ENCODE measurements around the gene ASB13.
"Not testable (repeated sequence)": the region's sequence is repeated elsewhere in the genome, so short reads cannot be mapped to it uniquely, and the experiment has no call there.

Gene ASB13

GRCh38 chr10:5604961-5605360, 61.4 kb downstream of the ASB13 start:
- no peak for DNase-seq (ENCODE audit: low spot score)

DNA sequence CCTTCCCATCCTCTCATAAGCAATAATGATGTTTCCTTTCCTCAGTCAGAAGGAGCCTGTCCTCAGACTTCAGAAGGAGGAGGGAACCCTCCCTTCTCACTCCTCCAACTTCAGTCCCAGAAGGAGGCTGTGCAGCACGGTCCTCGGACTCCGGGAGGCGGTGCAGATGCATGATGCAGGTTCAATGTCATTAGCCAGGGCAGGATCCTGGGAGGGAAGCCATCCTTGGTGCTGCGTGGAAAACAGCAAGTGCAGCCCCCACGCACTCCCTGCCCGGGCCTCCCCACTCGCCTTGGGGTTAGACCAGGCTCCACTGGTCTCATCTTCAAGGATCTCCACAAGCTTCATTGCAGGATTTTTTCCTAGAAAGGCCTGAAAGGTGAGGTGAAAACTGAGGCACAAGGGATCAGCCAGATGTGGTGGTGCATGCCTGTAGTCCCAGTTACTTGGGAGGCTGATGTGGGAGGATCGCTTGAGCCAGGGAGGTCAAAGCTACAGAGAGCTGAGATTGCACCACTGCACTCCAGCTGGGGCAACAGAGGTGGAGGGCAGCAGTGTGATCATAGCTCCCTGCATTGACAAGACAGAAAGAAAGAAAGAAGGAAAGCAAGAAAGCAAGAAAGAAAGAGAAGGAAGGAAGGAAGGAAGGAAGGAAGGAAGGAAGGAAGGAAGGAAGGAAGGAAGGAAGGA, 62.0 kb downstream of the ASB13 start:
- DNase-seq (ENCODE audit: low spot score), result no peak

DNA sequence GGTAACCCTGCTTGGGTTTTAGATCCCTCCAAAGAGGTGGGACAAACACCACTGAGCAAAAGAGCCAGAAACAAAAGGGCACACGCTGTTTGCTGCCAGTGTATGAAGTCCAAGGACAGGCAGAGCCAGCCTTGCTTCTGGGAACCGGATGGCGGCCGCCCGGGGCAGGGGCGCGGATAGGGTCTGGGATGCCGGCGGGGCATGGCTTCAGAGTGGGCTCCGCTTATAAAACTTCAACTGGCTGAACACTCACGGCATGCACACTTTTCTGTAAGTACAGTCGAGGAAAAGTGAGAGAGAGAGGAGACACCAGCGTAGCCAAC, 62.6 kb downstream of the ASB13 start:
- no peak for DNase-seq (ENCODE audit: low spot score)

DNA sequence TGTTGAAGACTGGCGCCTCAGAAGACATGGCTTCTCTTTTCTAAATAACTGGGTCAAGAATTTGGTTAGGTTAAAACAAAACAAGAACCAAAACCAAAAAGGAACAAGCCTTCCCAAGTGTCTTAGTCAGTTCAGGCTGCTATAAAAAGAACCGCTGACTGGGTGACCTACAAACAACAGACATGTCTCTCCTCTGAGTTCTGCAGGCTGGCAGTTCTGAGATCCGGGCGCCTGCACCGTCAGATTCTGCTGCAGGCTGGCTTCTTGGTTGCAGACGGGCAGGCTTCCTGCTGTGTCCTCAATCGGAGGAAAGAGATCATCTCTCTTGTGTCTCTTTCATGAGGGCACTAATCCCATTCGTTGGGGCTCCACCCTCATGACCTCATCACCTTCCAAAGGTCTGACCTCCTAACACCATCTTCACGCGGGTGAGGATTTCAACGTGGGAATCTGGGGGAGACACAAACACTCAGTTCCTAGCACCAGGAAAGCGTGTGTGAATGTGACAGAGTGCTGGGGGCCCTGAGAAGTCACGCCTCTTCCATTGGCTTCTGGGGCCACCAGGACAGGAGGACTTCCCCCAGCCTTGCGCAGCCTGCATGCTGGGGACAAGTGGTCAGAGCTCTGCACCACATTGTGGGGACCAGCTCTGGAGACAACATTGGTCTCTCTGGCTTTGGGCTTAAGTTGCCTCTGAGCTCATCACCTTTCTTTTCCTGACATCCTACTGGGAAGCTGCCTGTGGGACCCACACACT, 63.1 kb downstream of the ASB13 start:
- DNase-seq (ENCODE audit: low spot score), result no peak

GRCh38 chr10:5601826-5602495, 64.4 kb downstream of the ASB13 start:
- no peak for DNase-seq (ENCODE audit: low spot score)

DNA sequence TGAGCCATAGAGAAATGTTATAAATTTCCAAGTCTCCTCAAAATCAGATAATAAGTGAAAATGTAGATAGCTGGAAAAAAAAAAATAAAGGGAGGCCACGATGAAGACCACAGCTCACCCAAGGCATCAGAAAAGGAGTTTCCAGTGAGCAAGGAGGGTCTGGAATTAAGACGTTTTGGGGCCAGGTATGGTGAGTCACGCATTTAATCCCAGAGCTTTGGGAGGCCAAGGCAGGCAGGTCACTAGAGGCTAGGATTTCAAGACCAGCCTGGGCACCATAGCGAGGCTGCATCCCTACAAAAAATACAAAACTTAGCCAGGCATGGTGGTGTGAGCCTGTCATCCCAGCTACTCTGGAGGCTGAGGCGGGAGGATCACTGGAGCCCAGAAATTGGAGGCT, 65.5 kb downstream of the ASB13 start:
- DNase-seq (ENCODE audit: low spot score), result no peak

DNA sequence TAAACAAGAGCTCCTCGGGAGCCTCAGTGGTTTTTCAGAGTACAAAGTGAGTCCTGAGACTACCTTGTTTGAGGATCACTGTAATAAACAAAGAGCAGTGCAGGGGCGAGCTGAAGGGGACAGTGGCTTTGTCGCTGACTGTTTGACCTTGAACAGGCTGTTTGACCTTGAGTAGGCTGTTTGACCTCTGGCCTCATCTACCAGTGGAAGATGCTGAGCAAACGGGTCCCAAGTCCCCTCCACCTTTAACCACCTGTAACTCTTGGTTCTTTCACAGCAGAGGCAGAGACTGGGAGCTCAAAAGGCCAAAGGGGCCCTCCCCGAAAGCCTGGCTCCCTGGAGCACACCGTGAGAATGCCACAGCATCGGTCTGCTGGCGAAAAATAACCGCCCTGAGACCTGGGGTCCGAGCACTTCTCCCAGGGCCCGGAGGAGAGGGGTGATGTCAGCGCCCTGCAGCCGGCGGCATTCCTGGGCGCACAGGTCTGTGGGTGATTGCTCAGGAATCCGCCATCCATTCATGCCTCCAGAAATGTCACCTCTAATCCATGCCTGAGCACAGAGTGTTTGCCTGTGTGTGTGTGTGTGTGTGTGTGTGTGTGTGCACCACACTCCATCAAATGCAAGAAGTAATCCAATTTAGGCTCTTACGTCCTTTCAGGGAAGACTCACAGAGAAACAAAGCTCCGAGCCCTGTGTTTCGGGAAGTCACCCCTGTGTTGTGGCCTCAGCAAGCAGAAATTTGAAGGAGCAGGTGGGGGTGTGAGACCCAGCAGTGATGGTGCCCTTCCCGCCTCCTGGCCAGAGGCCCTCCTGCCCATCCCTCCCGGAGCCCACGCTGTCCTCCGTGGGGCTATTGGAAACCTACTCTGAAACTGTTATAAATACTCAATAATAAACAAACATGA, 66.5 kb downstream of the ASB13 start:
- DNase-seq (ENCODE audit: low spot score), result no peak

DNA sequence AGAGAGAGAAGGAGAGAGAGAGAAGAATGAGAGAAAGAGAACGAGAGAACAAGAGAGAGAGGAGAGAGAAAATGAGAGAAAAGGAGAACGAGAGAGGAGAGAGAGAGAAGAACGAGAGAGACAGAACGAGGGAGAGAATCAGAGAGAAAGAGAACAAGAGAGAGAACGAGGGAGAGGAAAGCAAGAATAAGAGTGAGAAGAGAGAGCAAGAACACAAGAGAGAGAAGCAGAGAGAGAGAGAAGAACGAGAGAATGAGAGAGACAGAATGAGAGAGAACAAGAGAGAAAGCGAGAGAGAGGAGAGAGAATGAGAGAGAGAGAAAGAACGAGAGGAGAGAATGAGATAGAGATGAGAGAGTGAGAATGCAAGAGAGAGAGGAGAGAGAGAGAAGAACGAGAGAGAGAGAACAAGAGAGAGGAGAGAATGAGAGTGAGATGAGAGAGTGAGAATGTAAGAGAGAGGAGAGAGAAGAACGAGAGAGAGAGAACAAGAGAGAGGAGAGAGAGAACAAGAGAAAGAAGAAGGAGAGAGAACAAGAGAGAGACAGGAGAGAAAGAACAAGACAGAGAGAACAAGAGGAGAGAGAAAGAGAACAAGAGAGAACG, 68.2 kb downstream of the ASB13 start:
- DNase-seq (ENCODE audit: low spot score), result no peak

GRCh38 chr10:5596611-5597341, 69.6 kb downstream of the ASB13 start:
- no peak for DNase-seq (ENCODE audit: low spot score)

DNA sequence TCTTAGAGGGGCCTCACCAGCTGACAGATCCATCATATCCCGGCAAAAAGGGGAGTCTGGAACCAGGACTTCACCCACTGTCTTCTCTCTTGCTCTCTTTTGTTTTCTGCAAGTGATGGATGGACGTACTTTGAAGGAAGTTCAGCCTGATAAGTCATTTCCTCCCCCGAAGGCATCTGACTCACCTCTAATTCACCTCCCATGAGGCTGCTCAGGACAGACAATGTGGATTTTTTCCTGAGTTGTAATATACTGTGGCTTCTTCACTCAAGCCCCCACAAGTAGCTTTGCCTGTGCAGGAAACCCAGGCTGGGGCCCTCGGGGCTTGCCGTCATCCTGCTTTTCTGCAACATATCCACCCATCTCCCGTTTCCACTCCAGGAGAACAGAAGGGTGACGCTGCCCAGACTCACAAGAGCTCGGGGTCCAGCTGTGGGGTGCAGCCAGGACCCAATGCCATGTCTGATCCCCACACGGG, 70.4 kb downstream of the ASB13 start:
- no peak for DNase-seq (ENCODE audit: low spot score)

DNA sequence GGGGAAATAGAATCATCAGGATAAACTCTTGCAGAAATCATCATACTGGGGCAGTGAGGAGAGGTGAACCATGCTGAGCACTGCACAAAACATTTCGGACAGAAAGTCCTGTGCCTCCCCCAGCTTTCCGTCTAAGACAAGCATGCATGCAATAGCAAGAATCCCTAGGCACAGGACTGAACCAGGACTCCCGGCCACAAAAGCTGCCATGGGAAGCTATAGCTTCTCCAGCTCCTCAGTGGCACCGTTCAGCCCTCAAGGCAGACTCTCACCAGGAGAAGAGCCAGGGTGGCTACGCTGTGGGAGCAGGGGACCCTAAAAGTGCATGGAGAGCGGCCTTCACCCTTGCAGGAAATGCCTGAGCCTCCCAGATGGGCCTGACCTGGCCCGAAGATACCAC, 70.8 kb downstream of the ASB13 start:
- DNase-seq (ENCODE audit: low spot score), result no peak

DNA sequence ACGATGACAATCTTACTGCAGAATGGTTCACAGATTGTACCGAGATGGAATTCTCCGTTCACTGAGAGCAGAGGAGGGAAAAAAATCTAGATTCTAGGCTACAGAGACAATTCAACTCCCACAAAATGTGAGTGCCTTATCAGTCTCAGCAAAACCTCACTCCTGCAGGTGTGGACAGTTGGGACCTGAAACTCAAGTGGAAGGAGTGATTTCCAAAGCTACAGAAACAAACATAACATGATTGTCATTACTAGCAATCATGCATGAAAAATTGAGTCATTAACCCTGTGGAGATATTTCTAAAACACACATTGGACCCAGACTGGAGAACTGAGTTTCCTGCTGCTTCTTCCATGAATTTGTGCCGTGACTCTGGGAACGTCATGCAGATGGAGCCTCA, 71.3 kb downstream of the ASB13 start:
- no peak for DNase-seq (ENCODE audit: low spot score)

DNA sequence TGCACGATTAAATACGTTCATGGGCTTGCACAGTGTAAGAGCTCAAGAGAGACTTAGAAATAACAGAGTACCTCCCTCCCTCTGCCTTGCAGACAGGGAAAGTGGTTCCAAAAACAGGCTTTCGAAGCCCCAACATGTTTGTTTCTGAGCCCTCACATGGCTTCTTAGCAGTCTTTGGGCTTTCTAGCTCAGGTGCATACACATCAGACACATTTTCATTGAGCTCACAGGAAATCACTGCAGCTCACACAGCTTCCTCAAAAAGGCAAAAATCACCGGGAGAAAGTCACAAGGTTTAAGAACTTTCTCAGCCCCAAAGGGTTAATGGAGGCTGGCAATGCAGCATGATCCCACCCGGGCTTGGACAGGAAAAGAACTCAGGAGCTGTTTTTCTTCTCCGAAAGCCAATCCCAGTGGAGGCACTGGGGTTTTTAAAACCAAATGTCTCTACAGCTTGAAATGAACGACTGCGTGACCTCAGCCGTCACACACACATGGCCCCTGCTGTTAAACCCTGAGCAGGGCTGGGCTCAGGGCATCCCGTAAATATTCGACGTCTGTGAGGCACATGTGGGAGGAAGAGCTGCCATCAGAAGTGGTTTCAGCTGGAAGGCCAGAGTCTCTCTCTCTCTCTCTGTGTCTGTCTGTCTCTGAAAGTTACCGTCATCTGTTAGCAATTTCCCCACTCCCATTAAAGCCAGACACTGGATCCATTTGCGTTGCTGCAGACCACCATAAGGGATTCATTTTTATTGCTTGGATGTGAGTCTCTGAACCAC, 71.9 kb downstream of the ASB13 start:
- no peak for DNase-seq (ENCODE audit: low spot score)

DNA sequence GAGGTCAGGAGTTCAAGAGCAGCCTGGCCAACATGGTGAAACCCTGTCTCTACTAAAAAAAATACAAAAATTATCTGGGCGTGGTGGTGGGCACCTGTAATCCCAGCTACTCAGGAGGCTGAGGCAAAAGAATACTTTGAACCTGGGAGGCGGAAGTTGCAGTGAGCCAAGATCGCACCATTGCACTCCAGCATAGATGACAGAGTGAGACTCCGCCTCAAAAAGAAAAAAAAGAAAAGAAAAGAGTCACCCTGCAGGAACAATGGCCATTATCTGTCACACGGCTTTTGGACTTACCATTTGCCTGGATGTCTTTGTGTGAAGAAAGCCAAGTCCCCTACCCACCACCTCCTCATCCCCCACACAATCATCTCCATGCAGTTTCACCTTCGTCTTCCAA, 73.0 kb downstream of the ASB13 start:
- DNase-seq (ENCODE audit: low spot score), result not testable (repeated sequence)

DNA sequence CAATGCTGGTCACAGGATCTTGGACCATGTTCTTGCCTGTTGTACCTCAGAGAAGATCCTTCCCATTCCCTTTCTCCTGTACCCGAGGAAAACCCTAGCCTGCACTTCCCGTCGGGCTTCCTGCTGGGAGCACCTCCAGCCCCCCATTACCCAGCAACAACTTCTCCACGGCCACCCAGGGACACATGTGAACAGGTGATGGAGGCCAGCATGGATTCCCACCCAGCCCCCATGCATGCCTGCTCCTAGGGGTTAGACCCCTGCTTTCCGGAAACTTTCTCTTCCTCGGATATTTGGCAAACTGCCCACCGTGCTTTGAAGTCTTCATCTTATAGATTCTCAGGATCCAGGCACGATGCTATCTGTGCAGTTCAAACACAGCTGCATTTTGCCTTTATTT, 74.3 kb downstream of the ASB13 start:
- no peak for DNase-seq (ENCODE audit: low spot score)

GRCh38 chr10:5591336-5591824, 75.0 kb downstream of the ASB13 start:
- DNase-seq (ENCODE audit: low spot score), result no peak

DNA sequence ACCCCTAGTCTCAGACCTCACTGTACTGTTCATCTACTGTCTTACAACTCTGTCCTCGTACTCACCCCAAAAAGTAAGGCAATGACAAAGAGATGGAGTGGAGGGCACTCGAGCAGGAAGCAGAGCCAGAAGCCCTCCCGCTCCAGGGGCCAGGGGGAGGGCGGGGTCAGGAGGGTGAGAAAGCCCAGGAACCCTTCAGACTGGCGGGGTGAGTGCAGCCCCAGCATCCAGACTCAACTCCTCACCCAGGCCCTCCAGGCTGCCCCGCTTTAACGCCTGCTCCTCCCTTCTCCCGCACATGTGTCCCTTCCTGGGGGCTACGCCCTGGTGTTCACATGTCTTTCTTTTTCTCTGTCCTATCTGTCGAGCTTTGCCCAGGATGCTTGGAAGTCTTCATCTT, 75.6 kb downstream of the ASB13 start:
- no peak for DNase-seq (ENCODE audit: low spot score)

- DNase-seq (ENCODE audit: low spot score), result no peak
Observed at GRCh38 chr10:5589661-5590511, 76.5 kb downstream of the ASB13 start.

DNA sequence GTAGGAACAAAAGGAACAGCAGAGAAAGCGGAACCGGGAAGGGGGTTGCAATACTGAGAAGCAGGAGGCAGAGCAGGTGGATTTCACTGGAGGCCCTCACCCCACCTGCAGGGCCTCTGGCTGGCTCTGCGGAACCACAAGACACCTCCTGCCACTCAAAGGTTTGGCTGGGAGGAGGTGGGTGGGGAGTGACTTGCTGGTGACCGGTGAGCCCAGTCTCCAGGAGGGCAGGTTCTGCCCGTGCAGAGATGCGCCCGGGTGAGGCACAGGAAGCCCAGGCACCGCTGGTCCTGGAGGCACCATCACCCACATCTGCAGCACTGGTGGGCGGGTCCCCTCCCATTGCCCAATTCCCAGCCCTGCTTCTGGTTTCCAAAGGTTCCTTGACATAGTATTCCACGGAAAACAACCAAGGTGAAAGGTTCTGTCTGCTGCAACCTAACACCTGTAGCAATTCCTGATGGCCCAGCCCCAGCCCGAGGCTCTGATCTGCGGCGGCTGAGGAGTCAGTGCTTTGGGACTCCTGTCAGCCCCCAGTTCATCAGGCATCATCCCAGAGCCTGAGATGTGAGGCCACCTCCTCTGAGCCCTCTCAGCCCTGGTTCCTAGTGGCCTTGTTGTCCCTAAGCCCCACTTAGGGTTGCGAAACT, 77.3 kb downstream of the ASB13 start:
- DNase-seq (ENCODE audit: low spot score), result no peak
